Measurements from ENCODE around the gene COQ8A.

Gene COQ8A

DNA sequence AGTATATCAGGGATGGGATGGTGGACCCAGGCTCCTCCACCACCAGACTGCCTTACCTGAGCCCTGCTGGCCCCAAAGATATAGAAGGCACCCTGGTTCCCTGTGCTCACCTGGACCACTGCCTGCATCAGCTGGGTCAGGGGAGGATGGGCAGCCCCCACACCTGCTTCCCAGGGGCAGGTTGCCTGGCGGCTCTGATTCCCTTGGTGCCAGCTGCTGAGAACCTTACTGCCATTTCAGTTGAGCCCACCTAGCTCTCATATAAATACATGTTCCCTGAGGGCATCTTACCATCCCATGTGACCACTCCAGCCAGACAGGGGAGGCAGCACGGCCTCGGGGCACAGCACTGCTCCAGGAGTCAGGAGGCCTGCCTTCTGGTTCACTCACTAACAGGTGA, 45.3 kb upstream of the COQ8A start:
- ChIA-PET POLR2A (ENCODE audit: low non-redundant PET) (no interaction called here), CTCF (no interaction called here)
- TF ChIP-seq, protein P1, sequence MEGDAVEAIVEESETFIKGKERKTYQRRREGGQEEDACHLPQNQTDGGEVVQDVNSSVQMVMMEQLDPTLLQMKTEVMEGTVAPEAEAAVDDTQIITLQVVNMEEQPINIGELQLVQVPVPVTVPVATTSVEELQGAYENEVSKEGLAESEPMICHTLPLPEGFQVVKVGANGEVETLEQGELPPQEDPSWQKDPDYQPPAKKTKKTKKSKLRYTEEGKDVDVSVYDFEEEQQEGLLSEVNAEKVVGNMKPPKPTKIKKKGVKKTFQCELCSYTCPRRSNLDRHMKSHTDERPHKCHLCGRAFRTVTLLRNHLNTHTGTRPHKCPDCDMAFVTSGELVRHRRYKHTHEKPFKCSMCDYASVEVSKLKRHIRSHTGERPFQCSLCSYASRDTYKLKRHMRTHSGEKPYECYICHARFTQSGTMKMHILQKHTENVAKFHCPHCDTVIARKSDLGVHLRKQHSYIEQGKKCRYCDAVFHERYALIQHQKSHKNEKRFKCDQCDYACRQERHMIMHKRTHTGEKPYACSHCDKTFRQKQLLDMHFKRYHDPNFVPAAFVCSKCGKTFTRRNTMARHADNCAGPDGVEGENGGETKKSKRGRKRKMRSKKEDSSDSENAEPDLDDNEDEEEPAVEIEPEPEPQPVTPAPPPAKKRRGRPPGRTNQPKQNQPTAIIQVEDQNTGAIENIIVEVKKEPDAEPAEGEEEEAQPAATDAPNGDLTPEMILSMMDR (conservative IDR thresholded peaks at IDR 0.05; ENCODE audit: low read depth): no peak
- no peak overlapping the region for H3K27ac ChIP-seq
- no peak for DNase-seq (ENCODE audit: low spot score)

DNA sequence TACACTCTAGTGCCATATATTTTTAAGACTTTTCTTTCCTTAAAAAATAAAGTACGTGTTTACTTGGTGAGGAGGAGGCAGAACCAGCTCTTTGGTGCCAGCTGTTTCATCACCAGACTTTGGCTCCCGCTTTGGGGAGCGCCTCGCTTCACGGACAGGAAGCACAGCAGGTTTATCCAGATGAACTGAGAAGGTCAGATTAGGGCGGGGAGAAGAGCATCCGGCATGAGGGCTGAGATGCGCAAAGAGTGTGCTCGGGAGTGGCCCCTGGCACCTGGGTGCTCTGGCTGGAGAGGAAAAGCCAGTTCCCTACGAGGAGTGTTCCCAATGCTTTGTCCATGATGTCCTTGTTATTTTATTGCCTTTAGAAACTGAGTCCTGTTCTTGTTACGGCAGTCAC, 44.5 kb upstream of the COQ8A start:
- TF ChIP-seq, protein P1 (conservative IDR thresholded peaks at IDR 0.05; ENCODE audit: low read depth): no peak
- no peak overlapping the region for H3K27ac ChIP-seq
- POLR2A ChIA-PET (ENCODE audit: low non-redundant PET): no interaction called here
- CTCF ChIA-PET: interaction anchor here (0.6 kb wide), 1 partner anchor 58 kb away, joined by 3 read pairs; no protein-coding TSS in a partner anchor
- DNase-seq (ENCODE audit: low spot score): no peak

DNA sequence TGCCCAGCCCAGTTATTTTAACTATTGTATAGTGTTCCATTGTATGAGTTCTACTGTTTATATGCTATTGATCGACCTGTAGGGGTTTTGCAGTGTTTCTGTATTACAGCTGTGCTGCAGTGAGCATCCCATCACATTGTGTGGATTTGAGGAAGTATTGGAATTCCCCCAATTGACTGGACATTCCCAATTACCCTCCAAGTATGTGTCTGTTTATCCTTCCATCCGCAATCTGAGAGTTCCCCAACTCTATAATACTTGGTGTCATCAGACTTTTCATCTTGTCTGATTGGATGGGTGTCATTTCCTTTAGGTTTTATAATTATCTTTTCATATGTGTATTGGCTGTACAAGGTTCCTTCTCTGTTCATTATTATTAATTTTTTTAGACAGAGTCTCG, 41.8 kb upstream of the COQ8A start:
- POLR2A ChIA-PET (ENCODE audit: low non-redundant PET): no interaction called here
- TF ChIP-seq, protein P1 (conservative IDR thresholded peaks at IDR 0.05; ENCODE audit: low read depth): no peak
- H3K27ac ChIP-seq: no peak overlapping the region
- DNase-seq (ENCODE audit: low spot score): no peak
- CTCF ChIA-PET: no interaction called here

DNA sequence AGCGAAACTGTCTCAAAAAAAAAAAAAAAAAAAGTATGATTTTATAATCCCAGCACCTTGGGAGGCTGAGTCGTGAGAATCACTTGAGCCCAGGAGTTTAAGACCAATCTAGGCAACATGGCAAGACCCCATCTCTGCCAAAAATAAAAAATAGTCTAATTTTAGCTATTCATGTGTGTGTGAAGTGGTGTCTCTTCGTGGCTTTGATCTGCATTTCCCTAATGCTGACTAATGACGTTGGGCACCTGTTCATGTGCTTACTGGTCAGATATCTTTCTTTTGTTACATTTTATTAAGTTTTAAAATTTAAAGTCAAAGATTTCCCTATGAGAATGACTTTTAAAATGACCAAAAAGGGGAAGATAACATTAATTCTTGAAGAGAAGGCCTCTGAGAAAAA, 38.7 kb upstream of the COQ8A start:
- CTCF ChIA-PET: interaction anchor here (1.8 kb wide), 1 partner anchor 493 kb away, joined by 3 read pairs; no protein-coding TSS in a partner anchor
- H3K27ac ChIP-seq: no peak overlapping the region
- TF ChIP-seq, protein P1 (conservative IDR thresholded peaks at IDR 0.05; ENCODE audit: low read depth): no peak
- POLR2A ChIA-PET (ENCODE audit: low non-redundant PET): no interaction called here
- DNase-seq (ENCODE audit: low spot score): no peak

DNA sequence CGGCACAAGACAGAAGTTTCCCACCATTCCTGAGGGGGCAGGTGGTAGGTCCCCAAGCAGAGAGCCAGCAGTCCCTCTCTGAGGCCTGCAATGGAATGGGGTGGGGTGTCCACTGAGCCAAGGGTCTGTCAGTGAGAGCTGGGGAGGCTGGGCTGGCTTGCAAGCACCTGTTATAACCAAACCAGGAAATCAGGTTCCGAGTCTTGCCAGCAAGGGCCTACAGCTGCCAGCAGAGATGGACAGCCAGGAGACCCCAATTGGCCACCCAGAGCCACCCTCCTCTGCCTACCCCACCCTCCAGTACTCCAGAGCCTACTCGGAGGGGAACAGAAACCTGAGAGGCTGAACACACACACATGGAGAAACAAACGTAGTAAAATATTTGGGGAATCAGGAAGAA, 37.5 kb upstream of the COQ8A start:
- TF ChIP-seq, protein P1 (conservative IDR thresholded peaks at IDR 0.05; ENCODE audit: low read depth): no peak
- DNase-seq (ENCODE audit: low spot score): no peak
- CTCF ChIA-PET: interaction anchor here (1.8 kb wide), 1 partner anchor 494 kb away, joined by 3 read pairs; no protein-coding TSS in a partner anchor

DNA sequence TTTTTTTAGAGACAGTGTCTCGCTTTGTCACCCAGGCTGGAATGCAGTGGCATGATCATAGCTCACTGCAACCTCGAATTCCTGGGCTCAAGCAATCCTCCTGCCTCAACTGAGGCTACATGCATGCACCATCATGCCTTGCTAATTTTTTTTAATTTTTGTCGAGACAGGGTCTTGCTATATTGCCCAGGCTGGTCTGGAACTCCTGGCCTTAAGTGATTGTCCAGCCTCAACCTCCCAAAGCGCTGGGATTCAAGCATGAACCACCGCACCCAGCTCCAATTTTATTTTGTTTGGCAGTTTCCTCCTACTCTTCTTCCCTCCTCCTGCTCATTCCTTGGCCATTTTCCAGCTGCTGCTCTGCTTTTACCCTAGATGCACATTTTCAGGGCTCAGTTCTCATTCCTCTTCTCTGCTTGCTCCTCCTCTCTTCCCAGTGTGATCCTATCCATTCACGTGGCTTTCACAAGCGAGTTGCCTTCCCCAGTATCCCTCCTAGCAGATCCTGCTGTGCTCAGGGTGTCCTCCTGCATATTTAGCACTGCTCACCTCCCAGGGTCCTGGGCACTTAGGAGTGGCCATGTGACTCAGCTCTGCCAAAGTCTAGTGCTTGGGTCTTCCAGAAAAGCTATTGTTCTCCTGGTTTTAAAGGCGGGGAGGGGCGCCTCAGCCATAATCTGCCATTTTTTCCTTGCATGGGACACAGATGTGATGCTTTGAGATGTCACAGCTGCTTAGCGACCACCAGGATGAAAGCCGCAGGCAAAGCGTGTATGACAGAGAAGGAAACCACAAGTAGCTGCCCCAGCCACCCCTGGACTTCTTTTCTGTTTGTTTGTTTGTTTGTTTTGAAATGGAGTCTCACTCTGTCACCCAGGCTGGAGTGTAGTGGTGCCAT, 36.0 kb upstream of the COQ8A start:
- TF ChIP-seq, protein P1 (conservative IDR thresholded peaks at IDR 0.05; ENCODE audit: low read depth): no peak
- CTCF ChIA-PET: interaction anchor here (1.5 kb wide), 1 partner anchor 278 kb away, joined by 3 read pairs; no protein-coding TSS in a partner anchor
- DNase-seq (ENCODE audit: low spot score): no peak

More for the DNA sequence above, 37.5 kb upstream of the COQ8A start:
- H3K27ac ChIP-seq: no peak overlapping the region
- POLR2A ChIA-PET (ENCODE audit: low non-redundant PET): no interaction called here

More for the DNA sequence above, 36.0 kb upstream of the COQ8A start:
- POLR2A ChIA-PET (ENCODE audit: low non-redundant PET): interaction anchor here (0.6 kb wide), 1 partner anchor 35 kb away, joined by 8 read pairs; no protein-coding TSS in a partner anchor
- H3K27ac ChIP-seq: no peak overlapping the region

Measured in RWPE1 (cell line).